ENCODE measurements around the gene SULT1C4.
"Not testable (repeated sequence)": the region's sequence is repeated elsewhere in the genome, so short reads cannot be mapped to it uniquely, and the experiment has no call there.

The SULT1C4 gene

GRCh38 chr2:108414945-108415344, 37.2 kb downstream of the SULT1C4 start:
- no peak for DNase-seq

GRCh38 chr2:108417254-108417653, 39.5 kb downstream of the SULT1C4 start:
- DNase-seq: no peak

GRCh38 chr2:108418416-108418815, 40.7 kb downstream of the SULT1C4 start:
- no peak for DNase-seq

- no peak for DNase-seq
Observed at GRCh38 chr2:108423067-108423466, 45.3 kb downstream of the SULT1C4 start.

GRCh38 chr2:108423502-108424251, 45.9 kb downstream of the SULT1C4 start:
- no peak for DNase-seq

- DNase-seq: no peak
Observed at GRCh38 chr2:108428286-108429009, 50.7 kb downstream of the SULT1C4 start.

GRCh38 chr2:108435578-108435977, 57.8 kb downstream of the SULT1C4 start:
- not testable (repeated sequence) for DNase-seq

- no peak for DNase-seq
Observed at GRCh38 chr2:108436976-108437375, 59.2 kb downstream of the SULT1C4 start.
